H1 (cell line): ENCODE data around the gene CRABP2. TPM values are rescaled to one million over a fixed set of nuclear protein-coding genes. Genes with fewer than 3 reads are reported as not detected.
A peak's percentile ranks its signal among the peaks of the same experiment; 100 is the strongest.

Source experiments
- CTCF ChIA-PET: fragments of 300-600 bp; sonication (Branson Sonifier 250); formaldehyde crosslinking; loops from one replicate; lab custom pipeline; 2021; ENCODE audit not compliant: partially characterized antibody; lab: Charles Lee
- POLR2A ChIA-PET: fragments of 300-600 bp; sonication (Branson Sonifier 250); formaldehyde crosslinking; loops from one replicate; lab custom pipeline; 2021; ENCODE audit warnings: inconsistent platforms; ENCODE audit not compliant: partially characterized antibody; lab: Charles Lee
- DNase-seq, 2 experiments: peaks; one replicate each; pipeline versions ENCODE4 v3.0.0 to v3.0.0-alpha.2; 2010 to 2022; ENCODE audit warnings: low spot score in 2 of 2, low read depth in 1 of 2, mixed read lengths in 1 of 2
- FAIRE-seq: peaks from 2 replicates; lab custom pipeline; 2011; peaks lifted over from hg19 to GRCh38; lab: Jason Lieb, UNC
- H2AFZ ChIP-seq: 2 replicates; pipeline ENCODE4 v1.8.1; 2012; ENCODE audit warnings: low read length, inconsistent platforms
- H2AK5ac ChIP-seq: 2 replicates; pipeline ENCODE4 v1.6.1; 2013; ENCODE audit warnings: low read depth, low read length
- H2BK120ac ChIP-seq: replicated peaks from 2 replicates; pipeline ENCODE3; 2013; ENCODE audit warnings: low read depth, low read length, inconsistent platforms
- H2BK12ac ChIP-seq: 2 replicates; pipeline ENCODE4 v1.6.1; 2013; ENCODE audit warnings: low read depth, low read length
- H2BK15ac ChIP-seq: 2 replicates; pipeline ENCODE4 v1.6.1; 2013; ENCODE audit warnings: low read length
- H2BK20ac ChIP-seq: 2 replicates; pipeline ENCODE4 v1.6.1; 2013; ENCODE audit warnings: low read length
- H2BK5ac ChIP-seq: 2 replicates; pipeline ENCODE4 v1.6.1; 2013; ENCODE audit warnings: low read depth, low read length
- H3K14ac ChIP-seq: 2 replicates; pipeline ENCODE4 v1.6.1; 2013; ENCODE audit warnings: inconsistent platforms; ENCODE audit not compliant: insufficient read length
- H3K18ac ChIP-seq: 2 replicates; pipeline ENCODE4 v1.6.1; 2013; ENCODE audit warnings: low read length; ENCODE audit errors: extremely low read depth
- H3K23ac ChIP-seq: 2 replicates; pipeline ENCODE4 v1.6.1; 2013; ENCODE audit warnings: inconsistent platforms; ENCODE audit not compliant: insufficient read length
- H3K23me2 ChIP-seq: 2 replicates; pipeline ENCODE4 v1.6.1; 2013; ENCODE audit warnings: low read depth, low read length
- H3K27ac ChIP-seq: 2 replicates; pipeline ENCODE4 v1.6.1; 2011; ENCODE audit warnings: low read depth, low read length, inconsistent platforms
- H3K27me3 ChIP-seq, 4 experiments: replicated peaks in 1 of 4; 1 replicate in 1 of 4; 2 replicates in 3 of 4; pipeline versions ENCODE4 v1.6.1 to v1.8.1; 2011 to 2013; ENCODE audit warnings: low read length in 3 of 4, mild to moderate bottlenecking in 3 of 4, inconsistent platforms in 2 of 4, mixed read lengths in 2 of 4, moderate library complexity in 1 of 4; ENCODE audit not compliant: control insufficient read depth in 3 of 4, insufficient read depth in 3 of 4; ENCODE audit errors: extremely low read depth in 1 of 4
- H3K36me3 ChIP-seq, 4 experiments: 2 replicates each; pipeline versions ENCODE4 v1.6.1 to v1.8.1; 2011 to 2013; ENCODE audit warnings: mild to moderate bottlenecking in 4 of 4, low read length in 3 of 4, moderate library complexity in 2 of 4, control low read depth in 1 of 4, inconsistent platforms in 1 of 4; ENCODE audit not compliant: insufficient read depth in 4 of 4, control insufficient read depth in 2 of 4
- H3K4ac ChIP-seq: replicated peaks from 2 replicates; pipeline ENCODE3; 2013; ENCODE audit warnings: low read length, low read depth, mixed read lengths, inconsistent platforms; ENCODE audit not compliant: insufficient read length
- H3K4me1 ChIP-seq, 4 experiments: replicated peaks in 1 of 4; 1 replicate in 1 of 4; 2 replicates in 3 of 4; pipeline versions ENCODE4 v1.6.1 to v1.8.1; 2011 to 2013; ENCODE audit warnings: low read length in 3 of 4, inconsistent platforms in 2 of 4, mixed read lengths in 1 of 4; ENCODE audit not compliant: insufficient read depth in 4 of 4, control insufficient read depth in 3 of 4
- H3K4me2 ChIP-seq, 2 experiments: 2 replicates each; pipeline versions ENCODE4 v1.6.1 to v1.8.1; 2011 to 2013; ENCODE audit warnings: low read depth in 2 of 2, low read length in 2 of 2, control low read depth in 1 of 2, inconsistent platforms in 1 of 2, mild to moderate bottlenecking in 1 of 2; ENCODE audit not compliant: insufficient read depth in 1 of 2
- H3K4me3 ChIP-seq, 4 experiments: fragments of 200-600, 300-600 bp in 1 of 4; sonication (generic), shearing (Covaris generic), sonication (Bioruptor Twin) in 1 of 4; 2 replicates each; pipeline versions ENCODE4 v1.5.1 to v1.8.1; 2011 to 2016; ENCODE audit warnings: low read length in 4 of 4, low read depth in 3 of 4, control low read depth in 2 of 4, inconsistent platforms in 2 of 4, mild to moderate bottlenecking in 2 of 4, mixed read lengths in 1 of 4, moderate library complexity in 1 of 4; ENCODE audit not compliant: insufficient read depth in 2 of 4; ENCODE audit errors: extremely low read depth in 1 of 4
- H3K56ac ChIP-seq: replicated peaks from 2 replicates; pipeline ENCODE3; 2013; ENCODE audit warnings: low read depth, mild to moderate bottlenecking, mixed read lengths, low read length, inconsistent platforms; ENCODE audit not compliant: insufficient read length
- H3K79me1 ChIP-seq: 2 replicates; pipeline ENCODE4 v1.6.1; 2013; ENCODE audit warnings: low read depth, low read length, control low read depth
- H3K79me2 ChIP-seq, 2 experiments: 2 replicates each; pipeline versions ENCODE4 v1.6.1 to v1.8.1; 2012 to 2013; ENCODE audit warnings: low read length in 2 of 2, mild to moderate bottlenecking in 2 of 2, inconsistent platforms in 1 of 2; ENCODE audit not compliant: insufficient read depth in 2 of 2, control insufficient read depth in 1 of 2
- H3K9ac ChIP-seq, 4 experiments: replicated peaks in 1 of 4; 1 replicate in 1 of 4; 2 replicates in 3 of 4; pipeline versions ENCODE4 v1.6.1 to v1.8.1; 2011 to 2013; ENCODE audit warnings: low read depth in 3 of 4, low read length in 3 of 4, control low read depth in 2 of 4, mild to moderate bottlenecking in 2 of 4, moderate library complexity in 2 of 4, inconsistent platforms in 1 of 4; ENCODE audit errors: extremely low read depth in 1 of 4
- H3K9me3 ChIP-seq, 2 experiments: 2 replicates each; pipeline versions ENCODE4 v1.6.1 to v1.8.1; 2012 to 2013; ENCODE audit warnings: mild to moderate bottlenecking in 2 of 2, moderate library complexity in 2 of 2, control low read depth in 1 of 2, inconsistent platforms in 1 of 2, low read depth in 1 of 2, low read length in 1 of 2, mixed read lengths in 1 of 2; ENCODE audit not compliant: insufficient read depth in 2 of 2
- H4K20me1 ChIP-seq, 2 experiments: replicated peaks in 1 of 2; 2 replicates each; pipeline versions ENCODE3 to v1.8.1; 2011 to 2013; ENCODE audit warnings: inconsistent platforms in 2 of 2, low read length in 2 of 2, mild to moderate bottlenecking in 1 of 2; ENCODE audit not compliant: insufficient read depth in 2 of 2, control insufficient read depth in 1 of 2
- H4K5ac ChIP-seq: 2 replicates; pipeline ENCODE4 v1.6.1; 2013; ENCODE audit warnings: low read length, low read depth, mixed read lengths, inconsistent platforms; ENCODE audit not compliant: insufficient read length
- H4K8ac ChIP-seq: 2 replicates; pipeline ENCODE4 v1.8.0; 2013; ENCODE audit warnings: mild to moderate bottlenecking, moderate library complexity, low read length, inconsistent platforms; ENCODE audit not compliant: insufficient read depth; ENCODE audit errors: extremely low read depth
- H4K91ac ChIP-seq: replicated peaks from 2 replicates; pipeline ENCODE3; 2013; ENCODE audit warnings: low read length, mixed read lengths, inconsistent platforms; ENCODE audit not compliant: insufficient read length
- RAD21 ChIP-seq, 2 experiments: IDR thresholded peaks in 1 of 2; conservative IDR thresholded peaks in 1 of 2; 2 replicates each; pipeline ENCODE4 v1.6.1; 2011; ENCODE audit warnings: low read depth in 2 of 2, low read length in 2 of 2, improper control_type of control experiment in 1 of 2, inconsistent platforms in 1 of 2, mild to moderate bottlenecking in 1 of 2, moderate library complexity in 1 of 2
- TCF12 ChIP-seq: IDR thresholded peaks from 2 replicates; pipeline ENCODE4 v1.6.1; 2011; ENCODE audit warnings: low read depth, mild to moderate bottlenecking, low read length
- WGBS, 2 experiments: shearing (Covaris generic) in 1 of 2; methylation state at CpG; one replicate each; pipeline versions ENCODE4 v1.1.6 to v1.1.7; 2013 to 2015; ENCODE audit warnings: low lambda C conversion rate in 2 of 2, mixed read lengths in 2 of 2, inconsistent platforms in 1 of 2, low coverage in 1 of 2, missing lambda C conversion rate in 1 of 2; ENCODE audit not compliant: insufficient replicate concordance in 2 of 2, insufficient coverage in 1 of 2, insufficient read length in 1 of 2; ENCODE audit errors: extremely low coverage in 1 of 2, missing lambda C conversion rate in 1 of 2; 5-methylcytosine and 5-hydroxymethylcytosine counted together
- polyA plus RNA-seq, 7 experiments: library from polyadenylated mRNA; depleted of rRNA in 3 of 7; stranded (reverse) in 5 of 7; unstranded in 2 of 7; fragments of >200 nt in 5 of 7; fragments of 200-250 nt in 2 of 7; gene quantifications; 1 replicate in 5 of 7; 2 replicates in 1 of 7; 4 replicates in 1 of 7; pipeline versions ENCODE4 v1.2.1 to v1.2.3, GENCODE V29; 2011 to 2013; ENCODE audit warnings: missing spikeins in 2 of 7, mixed read lengths in 2 of 7
- total RNA-seq: library from RNA; stranded (reverse); fragmentation: NEBNext Ultra II Directional; extraction: Animal tissue kit (Norgen Biotek cat#: 25700); gene quantifications from 2 replicates; pipeline ENCODE4 v1.2.1, GENCODE V29; 2021
- TF ChIP-seq, protein P1 (sequence below), 3 experiments: IDR thresholded peaks; 1 replicate in 2 of 3; 2 replicates in 1 of 3; pipeline versions ENCODE4 v1.5.1 to v1.6.1; 2011; ENCODE audit warnings: low read length in 3 of 3, mild to moderate bottlenecking in 3 of 3, inconsistent platforms in 2 of 3, low read depth in 1 of 3, moderate library complexity in 1 of 3; ENCODE audit not compliant: insufficient read depth in 1 of 3; ENCODE audit errors: control extremely low read depth in 1 of 3

The CRABP2 gene
- total and polyA plus RNA-seq, 2 of the 8 experiments (the other 6 are each of a cell fraction or from before 2014, with no cell fraction given) = 69.2 to 119 TPM

DNA sequence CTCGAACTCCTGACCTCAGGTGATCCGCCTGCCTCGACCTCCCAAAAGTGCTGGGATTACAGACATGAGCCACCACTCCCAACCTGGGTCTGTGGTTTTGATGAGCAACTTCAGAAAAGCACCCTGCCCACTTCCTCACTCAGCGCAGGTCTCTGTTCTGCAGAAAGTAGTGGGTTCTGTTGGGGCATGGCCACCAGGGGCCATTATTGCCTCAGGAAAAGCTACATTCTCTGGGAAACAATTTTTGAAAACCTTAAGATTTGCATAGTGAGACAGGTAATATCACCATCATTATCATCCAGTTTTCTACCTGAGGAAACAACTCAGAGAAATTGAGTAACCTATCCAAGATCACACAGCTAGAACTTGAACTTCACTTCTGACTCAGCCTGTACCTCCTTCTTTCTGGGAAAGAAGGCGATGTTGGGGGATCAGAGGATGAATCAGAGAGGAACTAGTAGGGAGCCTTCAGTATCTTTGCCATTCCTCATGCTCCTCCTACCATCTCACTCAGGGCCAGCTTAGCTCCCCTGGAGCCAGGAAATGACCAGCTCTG, 21.1 kb downstream of the CRABP2 start:
- Histone ChIP-seq H3K4ac (no peak overlapping the region), H3K9ac (no peak overlapping the region), H4K5ac (no peak overlapping the region), H2BK20ac (no peak overlapping the region), H2BK15ac (no peak overlapping the region), H4K20me1 (no peaks in the 10 kb centered on the region), H2BK120ac (no peak overlapping the region), H3K4me1 (peaks cover 0 to 10% (median 2%) of the 10 kb centered on the region in 4 experiments; a peak in 4 of 7 replicates), H4K91ac (no peak overlapping the region), H3K18ac (no peak overlapping the region), H3K27me3 (no peaks in the 10 kb centered on the region; a peak in 1 of 7 replicates), H3K27ac (no peak overlapping the region), H2AK5ac (no peak overlapping the region), H3K79me2 (no peaks in the 10 kb centered on the region), H2BK5ac (no peak overlapping the region), H3K36me3 (no peaks in the 10 kb centered on the region), H3K4me2 (no peak overlapping the region), H3K79me1 (no peaks in the 10 kb centered on the region), H3K9me3 (no peaks in the 10 kb centered on the region), H3K14ac (no peak overlapping the region), H3K56ac (no peak overlapping the region), H3K4me3 (no peak overlapping the region), H3K23ac (no peak overlapping the region), H2AFZ (no peak overlapping the region), H3K23me2 (no peaks in the 10 kb centered on the region; the same call in 1 of the 2 replicates), H4K8ac (no peak overlapping the region), H2BK12ac (no peak overlapping the region)
- POLR2A ChIA-PET = interaction anchor here (1.2 to 12.8 kb wide), 5 partner anchors 9 to 42 kb away, joined by 5 to 208 read pairs (median 17); partner anchors contain the start of genes CRABP2 and NES
- DNase-seq (no peak), FAIRE-seq (no peak)
- CTCF ChIA-PET = interaction anchor here (1.0 to 66.0 kb wide), 10 partner anchors 3 to 205 kb away, joined by 3 to 4284 read pairs (median 68); partner anchors contain the start of genes BCAN, CRABP2, HAPLN2 and HDGF
- WGBS, 2 experiments = 86% methylated on average over 5 of the region's 5 CpGs; no CpG with 5 or more reads in 1 of the 2 experiments
- TF ChIP-seq TCF12 = no peak
- peak; percentile 52 to 58 for TF ChIP-seq RAD21 (IDR thresholded peaks at IDR 0.05 in 1 of 2, conservative IDR thresholded peaks at IDR 0.05 in 1 of 2; ENCODE audit: low read depth in 2 of 2, low read length in 2 of 2)
- TF ChIP-seq, protein P1, sequence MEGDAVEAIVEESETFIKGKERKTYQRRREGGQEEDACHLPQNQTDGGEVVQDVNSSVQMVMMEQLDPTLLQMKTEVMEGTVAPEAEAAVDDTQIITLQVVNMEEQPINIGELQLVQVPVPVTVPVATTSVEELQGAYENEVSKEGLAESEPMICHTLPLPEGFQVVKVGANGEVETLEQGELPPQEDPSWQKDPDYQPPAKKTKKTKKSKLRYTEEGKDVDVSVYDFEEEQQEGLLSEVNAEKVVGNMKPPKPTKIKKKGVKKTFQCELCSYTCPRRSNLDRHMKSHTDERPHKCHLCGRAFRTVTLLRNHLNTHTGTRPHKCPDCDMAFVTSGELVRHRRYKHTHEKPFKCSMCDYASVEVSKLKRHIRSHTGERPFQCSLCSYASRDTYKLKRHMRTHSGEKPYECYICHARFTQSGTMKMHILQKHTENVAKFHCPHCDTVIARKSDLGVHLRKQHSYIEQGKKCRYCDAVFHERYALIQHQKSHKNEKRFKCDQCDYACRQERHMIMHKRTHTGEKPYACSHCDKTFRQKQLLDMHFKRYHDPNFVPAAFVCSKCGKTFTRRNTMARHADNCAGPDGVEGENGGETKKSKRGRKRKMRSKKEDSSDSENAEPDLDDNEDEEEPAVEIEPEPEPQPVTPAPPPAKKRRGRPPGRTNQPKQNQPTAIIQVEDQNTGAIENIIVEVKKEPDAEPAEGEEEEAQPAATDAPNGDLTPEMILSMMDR (IDR thresholded peaks at IDR 0.05; ENCODE audit: control extremely low read depth in 1 of 3, insufficient read depth in 1 of 3, low read depth in 1 of 3, low read length in 3 of 3) = peak in 2 of 3 experiments; percentile 14 to 22; a peak in 2 of 4 replicates
